GM12878 (cell line): ENCODE measurements around the gene COX19. TPM values are rescaled to one million over a fixed set of nuclear protein-coding genes. Genes with fewer than 3 reads are reported as not detected.

ENCODE experiments used
- ATF7 ChIP-seq: fragments of 450-650 bp; IDR thresholded peaks from 2 replicates; pipeline ENCODE4 v1.6.1; 2016; ENCODE audit warnings: low read depth, mild to moderate bottlenecking
- CBX3 ChIP-seq: fragments of 200-600 bp; sonication (generic); IDR thresholded peaks from 2 replicates; pipeline ENCODE4 v1.6.1; 2016; ENCODE audit warnings: low read depth, borderline replicate concordance
- CREB1 ChIP-seq: IDR thresholded peaks from 2 replicates; pipeline ENCODE4 v1.6.1; 2012; ENCODE audit warnings: low read depth, mild to moderate bottlenecking, inconsistent platforms
- ESRRA ChIP-seq: IDR thresholded peaks from 2 replicates; pipeline ENCODE4 v1.6.1; 2012; ENCODE audit warnings: mild to moderate bottlenecking, low read length, improper control_type of control experiment
- FOS ChIP-seq: IDR thresholded peaks from 3 replicates; pipeline ENCODE4 v1.6.1; 2011; ENCODE audit warnings: borderline replicate concordance; ENCODE audit not compliant: insufficient read length; ENCODE audit errors: extremely low read depth
- HDAC6 ChIP-seq: fragments of 200-600 bp; sonication (generic); IDR thresholded peaks from one replicate; pipeline ENCODE4 v1.8.0; 2017; ENCODE audit warnings: antibody characterized with exemption; ENCODE audit not compliant: unreplicated experiment
- MEF2B ChIP-seq: fragments of 450-650 bp; IDR thresholded peaks from 2 replicates; pipeline ENCODE4 v1.6.1; 2018; ENCODE audit warnings: mild to moderate bottlenecking, moderate library complexity; ENCODE audit not compliant: partially characterized antibody, poor library complexity, severe bottlenecking
- PML ChIP-seq: IDR thresholded peaks from 2 replicates; pipeline ENCODE4 v1.6.1; 2012; ENCODE audit warnings: low read length, inconsistent platforms
- POU2F2 ChIP-seq: IDR thresholded peaks from 3 replicates; pipeline ENCODE4 v1.6.1; 2011; ENCODE audit warnings: low read depth, mild to moderate bottlenecking, low read length, borderline replicate concordance
- RFX5 ChIP-seq: IDR thresholded peaks from 2 replicates; pipeline ENCODE4 v1.6.1; 2011; ENCODE audit warnings: low read depth, low read length, improper control_type of control experiment
- TBL1XR1 ChIP-seq: IDR thresholded peaks from 2 replicates; pipeline ENCODE4 v1.6.1; 2012; ENCODE audit warnings: low read depth, low read length, improper control_type of control experiment
- ZBED1 ChIP-seq: IDR thresholded peaks from 2 replicates; pipeline ENCODE4 v1.6.1; 2016; ENCODE audit warnings: borderline replicate concordance
- polyA plus RNA-seq, 11 experiments: library from polyadenylated mRNA; depleted of rRNA in 4 of 11; unstranded in 6 of 11; stranded (reverse) in 5 of 11; fragments of >200 nt; fragmentation: Nextera tagmentation in 4 of 11; fragmentation: Illumina TruSeq in 1 of 11; extraction: Ambion mirVana in 4 of 11; extraction: Trizol in 1 of 11; gene quantifications; 1 replicate in 1 of 11; 2 replicates in 10 of 11; pipeline versions ENCODE4 v1.2.1 to v1.2.3, GENCODE V29; 2011 to 2016; ENCODE audit warnings: inconsistent platforms in 2 of 11, missing spikeins in 2 of 11, low read depth in 1 of 11
- total RNA-seq, 4 experiments: library from RNA; depleted of rRNA in 3 of 4; stranded (reverse); fragments of >200 nt in 3 of 4; fragmentation: Illumina TruSeq in 1 of 4; extraction: Trizol in 1 of 4; gene quantifications; 2 replicates each; pipeline versions ENCODE4 v1.2.1 to v1.2.3, GENCODE V29; 2013 to 2021
- TF ChIP-seq, protein P1 (sequence below): IDR thresholded peaks from 2 replicates; pipeline ENCODE4 v1.6.1; 2011; ENCODE audit warnings: low read depth, low read length, improper control_type of control experiment, borderline replicate concordance
- TF ChIP-seq, protein P2 (sequence below): IDR thresholded peaks from 2 replicates; pipeline ENCODE4 v1.6.1; 2012; ENCODE audit warnings: low read depth, low read length, improper control_type of control experiment
- TF ChIP-seq, protein P3 (sequence below): fragments of 450-650 bp; IDR thresholded peaks from 2 replicates; pipeline ENCODE4 v1.6.1; 2017; ENCODE audit warnings: mild to moderate bottlenecking, moderate library complexity
- TF ChIP-seq, protein P4 (sequence below): fragments of 450-650 bp; IDR thresholded peaks from 2 replicates; pipeline ENCODE4 v1.6.1; 2018; ENCODE audit warnings: borderline replicate concordance, mild to moderate bottlenecking; ENCODE audit not compliant: partially characterized antibody
- TF ChIP-seq, protein P5 (sequence below): fragments of 450-650 bp; IDR thresholded peaks from 2 replicates; pipeline ENCODE4 v1.6.1; 2017; ENCODE audit warnings: antibody characterized with exemption, mild to moderate bottlenecking, moderate library complexity

Gene COX19
- total and polyA plus RNA-seq, 10 of the 15 experiments (the other 5 are each of a cell fraction or from before 2014, with no cell fraction given): 3.7 to 17.9 (median 10.8) TPM

DNA sequence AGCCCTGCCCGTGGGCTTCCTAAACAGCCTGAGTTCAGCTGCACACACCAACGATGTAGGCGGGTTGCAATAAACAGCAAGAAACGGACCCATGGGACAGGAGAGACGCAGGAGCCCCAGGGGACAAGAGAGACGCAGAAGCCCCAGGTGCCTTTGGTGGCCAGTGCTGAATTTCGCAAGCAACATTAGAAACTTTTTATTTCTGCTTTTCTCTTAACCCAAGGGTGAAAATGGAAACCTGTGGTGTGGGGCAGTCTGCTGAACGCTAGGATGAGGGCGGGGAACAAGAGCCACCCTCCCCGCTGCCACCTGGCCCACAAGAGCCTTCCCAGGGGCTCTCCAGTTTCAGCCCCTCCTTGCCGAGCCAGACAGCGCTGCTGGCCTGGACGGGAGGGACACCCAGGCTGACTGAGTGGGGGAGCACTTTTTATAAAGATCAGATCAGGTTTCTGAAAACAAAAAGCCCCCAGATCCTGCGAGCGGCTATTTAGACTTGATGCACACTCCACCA is 49.0 kb upstream of the COX19 start (continued):
- TF ChIP-seq, protein P1, sequence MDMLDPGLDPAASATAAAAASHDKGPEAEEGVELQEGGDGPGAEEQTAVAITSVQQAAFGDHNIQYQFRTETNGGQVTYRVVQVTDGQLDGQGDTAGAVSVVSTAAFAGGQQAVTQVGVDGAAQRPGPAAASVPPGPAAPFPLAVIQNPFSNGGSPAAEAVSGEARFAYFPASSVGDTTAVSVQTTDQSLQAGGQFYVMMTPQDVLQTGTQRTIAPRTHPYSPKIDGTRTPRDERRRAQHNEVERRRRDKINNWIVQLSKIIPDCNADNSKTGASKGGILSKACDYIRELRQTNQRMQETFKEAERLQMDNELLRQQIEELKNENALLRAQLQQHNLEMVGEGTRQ: no peak
- TF ChIP-seq, protein P2, sequence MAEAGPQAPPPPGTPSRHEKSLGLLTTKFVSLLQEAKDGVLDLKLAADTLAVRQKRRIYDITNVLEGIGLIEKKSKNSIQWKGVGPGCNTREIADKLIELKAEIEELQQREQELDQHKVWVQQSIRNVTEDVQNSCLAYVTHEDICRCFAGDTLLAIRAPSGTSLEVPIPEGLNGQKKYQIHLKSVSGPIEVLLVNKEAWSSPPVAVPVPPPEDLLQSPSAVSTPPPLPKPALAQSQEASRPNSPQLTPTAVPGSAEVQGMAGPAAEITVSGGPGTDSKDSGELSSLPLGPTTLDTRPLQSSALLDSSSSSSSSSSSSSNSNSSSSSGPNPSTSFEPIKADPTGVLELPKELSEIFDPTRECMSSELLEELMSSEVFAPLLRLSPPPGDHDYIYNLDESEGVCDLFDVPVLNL: no peak
- peak; percentile 90; the same call in 2 of the 3 replicates for TF ChIP-seq POU2F2
- TF ChIP-seq, protein P3, sequence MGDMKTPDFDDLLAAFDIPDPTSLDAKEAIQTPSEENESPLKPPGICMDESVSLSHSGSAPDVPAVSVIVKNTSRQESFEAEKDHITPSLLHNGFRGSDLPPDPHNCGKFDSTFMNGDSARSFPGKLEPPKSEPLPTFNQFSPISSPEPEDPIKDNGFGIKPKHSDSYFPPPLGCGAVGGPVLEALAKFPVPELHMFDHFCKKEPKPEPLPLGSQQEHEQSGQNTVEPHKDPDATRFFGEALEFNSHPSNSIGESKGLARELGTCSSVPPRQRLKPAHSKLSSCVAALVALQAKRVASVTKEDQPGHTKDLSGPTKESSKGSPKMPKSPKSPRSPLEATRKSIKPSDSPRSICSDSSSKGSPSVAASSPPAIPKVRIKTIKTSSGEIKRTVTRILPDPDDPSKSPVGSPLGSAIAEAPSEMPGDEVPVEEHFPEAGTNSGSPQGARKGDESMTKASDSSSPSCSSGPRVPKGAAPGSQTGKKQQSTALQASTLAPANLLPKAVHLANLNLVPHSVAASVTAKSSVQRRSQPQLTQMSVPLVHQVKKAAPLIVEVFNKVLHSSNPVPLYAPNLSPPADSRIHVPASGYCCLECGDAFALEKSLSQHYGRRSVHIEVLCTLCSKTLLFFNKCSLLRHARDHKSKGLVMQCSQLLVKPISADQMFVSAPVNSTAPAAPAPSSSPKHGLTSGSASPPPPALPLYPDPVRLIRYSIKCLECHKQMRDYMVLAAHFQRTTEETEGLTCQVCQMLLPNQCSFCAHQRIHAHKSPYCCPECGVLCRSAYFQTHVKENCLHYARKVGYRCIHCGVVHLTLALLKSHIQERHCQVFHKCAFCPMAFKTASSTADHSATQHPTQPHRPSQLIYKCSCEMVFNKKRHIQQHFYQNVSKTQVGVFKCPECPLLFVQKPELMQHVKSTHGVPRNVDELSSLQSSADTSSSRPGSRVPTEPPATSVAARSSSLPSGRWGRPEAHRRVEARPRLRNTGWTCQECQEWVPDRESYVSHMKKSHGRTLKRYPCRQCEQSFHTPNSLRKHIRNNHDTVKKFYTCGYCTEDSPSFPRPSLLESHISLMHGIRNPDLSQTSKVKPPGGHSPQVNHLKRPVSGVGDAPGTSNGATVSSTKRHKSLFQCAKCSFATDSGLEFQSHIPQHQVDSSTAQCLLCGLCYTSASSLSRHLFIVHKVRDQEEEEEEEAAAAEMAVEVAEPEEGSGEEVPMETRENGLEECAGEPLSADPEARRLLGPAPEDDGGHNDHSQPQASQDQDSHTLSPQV: no peak
- TF ChIP-seq ESRRA: peak; percentile 52; the same call in 1 of the 2 replicates
- no peak for TF ChIP-seq HDAC6
- 0 out of 2 replicates have a peak, but pooled peaks have one; percentile 21 for TF ChIP-seq RFX5
- peak; percentile 15; the same call in 1 of the 2 replicates for TF ChIP-seq ZBED1
- peak; percentile 91 for TF ChIP-seq TBL1XR1
- TF ChIP-seq CREB1: peak; percentile 58; the same call in 1 of the 2 replicates
- peak; percentile 72 for TF ChIP-seq ATF7
- TF ChIP-seq CBX3: no peak
- TF ChIP-seq FOS: no peak
- peak; percentile 100 for TF ChIP-seq MEF2B
- TF ChIP-seq, protein P4, sequence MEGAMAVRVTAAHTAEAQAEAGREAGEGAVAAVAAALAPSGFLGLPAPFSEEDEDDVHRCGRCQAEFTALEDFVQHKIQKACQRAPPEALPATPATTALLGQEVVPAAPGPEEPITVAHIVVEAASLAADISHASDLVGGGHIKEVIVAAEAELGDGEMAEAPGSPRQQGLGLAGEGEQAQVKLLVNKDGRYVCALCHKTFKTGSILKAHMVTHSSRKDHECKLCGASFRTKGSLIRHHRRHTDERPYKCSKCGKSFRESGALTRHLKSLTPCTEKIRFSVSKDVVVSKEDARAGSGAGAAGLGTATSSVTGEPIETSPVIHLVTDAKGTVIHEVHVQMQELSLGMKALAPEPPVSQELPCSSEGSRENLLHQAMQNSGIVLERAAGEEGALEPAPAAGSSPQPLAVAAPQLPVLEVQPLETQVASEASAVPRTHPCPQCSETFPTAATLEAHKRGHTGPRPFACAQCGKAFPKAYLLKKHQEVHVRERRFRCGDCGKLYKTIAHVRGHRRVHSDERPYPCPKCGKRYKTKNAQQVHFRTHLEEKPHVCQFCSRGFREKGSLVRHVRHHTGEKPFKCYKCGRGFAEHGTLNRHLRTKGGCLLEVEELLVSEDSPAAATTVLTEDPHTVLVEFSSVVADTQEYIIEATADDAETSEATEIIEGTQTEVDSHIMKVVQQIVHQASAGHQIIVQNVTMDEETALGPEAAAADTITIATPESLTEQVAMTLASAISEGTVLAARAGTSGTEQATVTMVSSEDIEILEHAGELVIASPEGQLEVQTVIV: no peak
- TF ChIP-seq, protein P5, sequence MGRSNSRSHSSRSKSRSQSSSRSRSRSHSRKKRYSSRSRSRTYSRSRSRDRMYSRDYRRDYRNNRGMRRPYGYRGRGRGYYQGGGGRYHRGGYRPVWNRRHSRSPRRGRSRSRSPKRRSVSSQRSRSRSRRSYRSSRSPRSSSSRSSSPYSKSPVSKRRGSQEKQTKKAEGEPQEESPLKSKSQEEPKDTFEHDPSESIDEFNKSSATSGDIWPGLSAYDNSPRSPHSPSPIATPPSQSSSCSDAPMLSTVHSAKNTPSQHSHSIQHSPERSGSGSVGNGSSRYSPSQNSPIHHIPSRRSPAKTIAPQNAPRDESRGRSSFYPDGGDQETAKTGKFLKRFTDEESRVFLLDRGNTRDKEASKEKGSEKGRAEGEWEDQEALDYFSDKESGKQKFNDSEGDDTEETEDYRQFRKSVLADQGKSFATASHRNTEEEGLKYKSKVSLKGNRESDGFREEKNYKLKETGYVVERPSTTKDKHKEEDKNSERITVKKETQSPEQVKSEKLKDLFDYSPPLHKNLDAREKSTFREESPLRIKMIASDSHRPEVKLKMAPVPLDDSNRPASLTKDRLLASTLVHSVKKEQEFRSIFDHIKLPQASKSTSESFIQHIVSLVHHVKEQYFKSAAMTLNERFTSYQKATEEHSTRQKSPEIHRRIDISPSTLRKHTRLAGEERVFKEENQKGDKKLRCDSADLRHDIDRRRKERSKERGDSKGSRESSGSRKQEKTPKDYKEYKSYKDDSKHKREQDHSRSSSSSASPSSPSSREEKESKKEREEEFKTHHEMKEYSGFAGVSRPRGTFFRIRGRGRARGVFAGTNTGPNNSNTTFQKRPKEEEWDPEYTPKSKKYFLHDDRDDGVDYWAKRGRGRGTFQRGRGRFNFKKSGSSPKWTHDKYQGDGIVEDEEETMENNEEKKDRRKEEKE: no peak
- 0 out of 2 replicates have a peak, but pooled peaks have one; percentile 65 for TF ChIP-seq PML
